Right ventricle myocardium superior (tissue), 1 donor: ENCODE measurements around the gene MBNL1. TPM values are rescaled to one million over a fixed set of nuclear protein-coding genes. Genes with fewer than 3 reads are reported as not detected.

Experiments used
- ATAC-seq: fragments of 200-7000 bp; cut with Tn5 transposase; one replicate; pipeline ENCODE4 v1.9.1; 2020; ENCODE audit warnings: mild to moderate bottlenecking; ENCODE audit not compliant: poor library complexity
- DNase-seq: peaks from one replicate; pipeline ENCODE4 v3.0.0-alpha.2; 2020
- intact Hi-C: fragments of 100-400 bp; cut with DNase I; formaldehyde crosslinking; loops from one replicate; pipeline ENCODE4 v1.11.2; 2022
- total RNA-seq: library from RNA; stranded (reverse); fragmentation: NEBNext Ultra II Directional; extraction: Animal tissue kit (Norgen Biotek cat#: 25700); gene quantifications from one replicate; pipeline ENCODE4 v1.2.1, GENCODE V29; 2021
- donor health status: DM: no; HTN: yes; CAD: no; lungs with severe emphysema.

The MBNL1 gene
- total RNA-seq, 1 donor from 2014 or later: 182 TPM

- ATAC-seq (no peak), DNase-seq (no peak)
- intact Hi-C loops: no loop called here
Measured at GRCh38 chr3:152245498-152246170, 23.1 kb upstream of the MBNL1 start.

- DNase-seq: no peak
- no peak for ATAC-seq
- intact Hi-C loops: no loop called here
Measured at GRCh38 chr3:152251916-152252315, 16.8 kb upstream of the MBNL1 start.

- DNase-seq: no peak
- ATAC-seq: peak; percentile 29
- intact Hi-C loops: no loop called here
Measured at GRCh38 chr3:152252755-152253154, 16.0 kb upstream of the MBNL1 start.

- no peak for DNase-seq
- intact Hi-C loops: no loop called here
- peak; percentile 34 for ATAC-seq
Measured at GRCh38 chr3:152253514-152253913, 15.2 kb upstream of the MBNL1 start.

GRCh38 chr3:152254041-152254440, 14.7 kb upstream of the MBNL1 start:
- no peak for ATAC-seq
- no peak for DNase-seq
- intact Hi-C loops: no loop called here

- intact Hi-C loops: no loop called here
- ATAC-seq (no peak), DNase-seq (no peak)
Measured at GRCh38 chr3:152255290-152255689, 13.4 kb upstream of the MBNL1 start.

- ATAC-seq (no peak), DNase-seq (no peak)
- intact Hi-C loops: no loop called here
Measured at GRCh38 chr3:152256851-152257562, 11.7 kb upstream of the MBNL1 start.

GRCh38 chr3:152257563-152258035, 11.1 kb upstream of the MBNL1 start:
- ATAC-seq: peak; percentile 42

GRCh38 chr3:152258448-152259393, 10.0 kb upstream of the MBNL1 start:
- peak; percentile 93 for ATAC-seq
- intact Hi-C loops: no loop called here
- peak; percentile 50 for DNase-seq

More at GRCh38 chr3:152257563-152258035, 11.1 kb upstream of the MBNL1 start:
- no peak for DNase-seq
- intact Hi-C loops: no loop called here

- intact Hi-C loops: no loop called here
- DNase-seq: no peak
- no peak for ATAC-seq
Measured at GRCh38 chr3:152259468-152259867, 9.3 kb upstream of the MBNL1 start.

- intact Hi-C loops: no loop called here
- no peak for ATAC-seq
- no peak for DNase-seq
Measured at GRCh38 chr3:152260026-152260425, 8.7 kb upstream of the MBNL1 start.

- intact Hi-C loops: no loop called here
- DNase-seq (no peak), ATAC-seq (no peak)
Measured at GRCh38 chr3:152260529-152260928, 8.2 kb upstream of the MBNL1 start.

- ATAC-seq: no peak
- intact Hi-C loops: no loop called here
- no peak for DNase-seq
Measured at GRCh38 chr3:152261329-152261728, 7.4 kb upstream of the MBNL1 start.

GRCh38 chr3:152263711-152264110, 5.0 kb upstream of the MBNL1 start:
- no peak for ATAC-seq
- intact Hi-C loops: no loop called here
- DNase-seq: no peak

- DNase-seq: no peak
- no peak for ATAC-seq
- intact Hi-C loops: no loop called here
Measured at GRCh38 chr3:152264378-152264777, 4.4 kb upstream of the MBNL1 start.

GRCh38 chr3:152266221-152266995, 2.3 kb upstream of the MBNL1 start:
- intact Hi-C loops: no loop called here
- ATAC-seq: peak; percentile 38
- peak; percentile 50 for DNase-seq

- ATAC-seq: no peak
- DNase-seq: no peak
- intact Hi-C loops: no loop called here
Measured at GRCh38 chr3:152267831-152268554, 736 bp upstream of the MBNL1 start.
